ENCODE results near the gene NLRP3. TPM values are rescaled to one million over a fixed set of nuclear protein-coding genes. Genes with fewer than 3 reads are reported as not detected.

The NLRP3 gene
- total and polyA plus RNA-seq, 10 of the 15 experiments (the other 5 are each of a cell fraction or from before 2014, with no cell fraction given): 1.8 to 10.4 (median 5.0) TPM

GRCh38 chr1:247440001-247440620 lies 24.1 kb downstream of the NLRP3 start (continued):
- TF ChIP-seq GATAD2B (conservative IDR thresholded peaks at IDR 0.05; ENCODE audit: low read depth): peak; percentile 48
- no peak for TF ChIP-seq NFXL1 (IDR thresholded peaks at IDR 0.05; ENCODE audit: borderline replicate concordance)
- peak in 1 of 2 experiments; percentile 61; a peak in 1 of 4 replicates for TF ChIP-seq CEBPB (IDR thresholded peaks at IDR 0.05; ENCODE audit: borderline replicate concordance in 1 of 2, low read depth in 2 of 2, low read length in 2 of 2)
- 0 out of 2 replicates have a peak, but pooled peaks have one; percentile 14 for TF ChIP-seq ELK1 (IDR thresholded peaks at IDR 0.05; ENCODE audit: low read depth, low read length)
- peak; percentile 91; the same call in 2 of the 3 replicates for TF ChIP-seq POU2F2 (IDR thresholded peaks at IDR 0.05; ENCODE audit: borderline replicate concordance, low read depth, low read length)
- peak; percentile 95 for TF ChIP-seq SMARCA5 (IDR thresholded peaks at IDR 0.05)
- no peak for TF ChIP-seq CEBPZ (IDR thresholded peaks at IDR 0.05; ENCODE audit: low read depth, low read length)
- peak; percentile 36; the same call in 1 of the 2 replicates for TF ChIP-seq RAD51 (IDR thresholded peaks at IDR 0.05)
- TF ChIP-seq POLR2AphosphoS2 (IDR thresholded peaks at IDR 0.05; ENCODE audit: low read depth, low read length): no peak
- peak; percentile 75; the same call in 1 of the 2 replicates for TF ChIP-seq BMI1 (IDR thresholded peaks at IDR 0.05; ENCODE audit: borderline replicate concordance)
- peak; percentile 88 for TF ChIP-seq NFIC (IDR thresholded peaks at IDR 0.05; ENCODE audit: low read depth, low read length)
- no peak for TF ChIP-seq ATF3 (IDR thresholded peaks at IDR 0.05; ENCODE audit: borderline replicate concordance, extremely low read depth, low read depth, low read length)
- TF ChIP-seq ZZZ3 (IDR thresholded peaks at IDR 0.05; ENCODE audit: control insufficient read depth, insufficient read length, low read depth): no peak
- no peak for TF ChIP-seq ZBTB4 (CRISPR knock-in tag; IDR thresholded peaks at IDR 0.05)
- no peak for TF ChIP-seq E2F4 (IDR thresholded peaks at IDR 0.05; ENCODE audit: low read depth, low read length)
- no peak for TF ChIP-seq ESRRA (IDR thresholded peaks at IDR 0.05; ENCODE audit: low read length)
- 0 out of 2 replicates have a peak, but pooled peaks have one; percentile 22 for TF ChIP-seq GABPA (IDR thresholded peaks at IDR 0.05; ENCODE audit: low read depth)
- peak; percentile 85 for TF ChIP-seq PKNOX1 (IDR thresholded peaks at IDR 0.05)
- no peak for TF ChIP-seq BRCA1 (IDR thresholded peaks at IDR 0.05; ENCODE audit: low read depth, low read length)
